Activated CD8-positive, alpha-beta memory T cell treated with anti-CD3 and anti-CD28 coated beads, Interleukin-2, amount 10 ng/mL, durations not matched to agents 7 days and 5 days (primary cell): ENCODE measurements around the gene AREG. TPM values are rescaled to one million over a fixed set of nuclear protein-coding genes. Genes with fewer than 3 reads are reported as not detected.

Source experiments
- ATAC-seq: fragments of 150-1000 bp; cut with Tn5 transposase; one replicate; pipeline ENCODE4 v1.10.0; 2021; ENCODE audit warnings: moderate library complexity
- CTCF ChIA-PET: fragments of 350-600 bp; sonication (Branson Sonifier 250); formaldehyde crosslinking; loops from one replicate; lab custom pipeline; 2021; ENCODE audit warnings: antibody characterized with exemption; lab: Charles Lee
- DNase-seq: peaks from one replicate; pipeline ENCODE4 v3.0.0-alpha.2; 2020
- H3K27ac Mint-ChIP-seq: one replicate; pipeline ENCODE4 v1.8.0; 2021; ENCODE audit warnings: mild to moderate bottlenecking, mixed read lengths
- H3K27me3 Mint-ChIP-seq: one replicate; pipeline ENCODE4 v1.8.0; 2021; ENCODE audit warnings: mixed read lengths
- H3K36me3 Mint-ChIP-seq: one replicate; pipeline ENCODE4 v1.8.0; 2021; ENCODE audit warnings: mild to moderate bottlenecking, mixed read lengths
- H3K4me1 Mint-ChIP-seq: one replicate; pipeline ENCODE4 v1.8.0; 2021; ENCODE audit warnings: mixed read lengths
- H3K4me3 Mint-ChIP-seq: one replicate; pipeline ENCODE4 v1.8.0; 2021; ENCODE audit warnings: mild to moderate bottlenecking, moderate library complexity, mixed read lengths
- H3K9me3 Mint-ChIP-seq: one replicate; pipeline ENCODE4 v1.8.0; 2022; ENCODE audit warnings: low read depth, mixed read lengths
- total RNA-seq, 2 experiments: library from RNA; stranded (reverse); gene quantifications; one replicate each; pipeline ENCODE4 v1.2.3, GENCODE V29; 2021

AREG gene
- total RNA-seq, 2 experiments from 2014 or later: 0.19 to 0.53 TPM

GRCh38 chr4:74456056-74456744, 11.3 kb downstream of the AREG start:
- CTCF ChIA-PET: no interaction called here
- Mint-ChIP-seq H3K27ac (no peak overlapping the region), H3K36me3 (no peaks in the 10 kb centered on the region), H3K27me3 (peaks cover 7% of the 10 kb centered on the region), H3K9me3 (no peaks in the 10 kb centered on the region), H3K4me3 (no peak overlapping the region), H3K4me1 (no peaks in the 10 kb centered on the region)
- DNase-seq (no peak), ATAC-seq (no peak)

GRCh38 chr4:74456849-74457395, 12.0 kb downstream of the AREG start:
- no peak overlapping the region for H3K4me3 Mint-ChIP-seq

GRCh38 chr4:74460833-74461232, 15.9 kb downstream of the AREG start:
- ATAC-seq: no peak
- Mint-ChIP-seq H3K27me3 (peaks cover 7% of the 10 kb centered on the region), H3K4me1 (no peaks in the 10 kb centered on the region), H3K27ac (no peak overlapping the region), H3K36me3 (no peaks in the 10 kb centered on the region), H3K4me3 (no peak overlapping the region), H3K9me3 (no peaks in the 10 kb centered on the region)
- CTCF ChIA-PET: no interaction called here
- no peak for DNase-seq

More at GRCh38 chr4:74456849-74457395, 12.0 kb downstream of the AREG start:
- Mint-ChIP-seq H3K9me3 (no peaks in the 10 kb centered on the region), H3K27me3 (peaks cover 7% of the 10 kb centered on the region), H3K4me1 (no peaks in the 10 kb centered on the region), H3K27ac (no peak overlapping the region), H3K36me3 (no peaks in the 10 kb centered on the region)
- ATAC-seq (no peak), DNase-seq (no peak)
- CTCF ChIA-PET: no interaction called here

GRCh38 chr4:74463123-74463522, 18.2 kb downstream of the AREG start:
- no peaks in the 10 kb centered on the region for H3K4me1 Mint-ChIP-seq
- no peaks in the 10 kb centered on the region for H3K9me3 Mint-ChIP-seq

GRCh38 chr4:74464291-74464690, 19.4 kb downstream of the AREG start:
- CTCF ChIA-PET: no interaction called here
- ATAC-seq: no peak
- Mint-ChIP-seq H3K27ac (no peak overlapping the region), H3K9me3 (no peaks in the 10 kb centered on the region), H3K4me1 (no peaks in the 10 kb centered on the region), H3K36me3 (no peaks in the 10 kb centered on the region), H3K27me3 (peaks cover 2% of the 10 kb centered on the region), H3K4me3 (no peak overlapping the region)
- no peak for DNase-seq

More at GRCh38 chr4:74463123-74463522, 18.2 kb downstream of the AREG start:
- Mint-ChIP-seq H3K36me3 (no peaks in the 10 kb centered on the region), H3K27ac (no peak overlapping the region), H3K27me3 (peaks cover 7% of the 10 kb centered on the region), H3K4me3 (no peak overlapping the region)
- DNase-seq: no peak
- CTCF ChIA-PET: no interaction called here
- no peak for ATAC-seq

- Mint-ChIP-seq H3K27me3 (peaks cover 1% of the 10 kb centered on the region), H3K27ac (no peak overlapping the region), H3K4me3 (no peak overlapping the region), H3K4me1 (no peaks in the 10 kb centered on the region), H3K36me3 (no peaks in the 10 kb centered on the region), H3K9me3 (no peaks in the 10 kb centered on the region)
- DNase-seq: no peak
- CTCF ChIA-PET: no interaction called here
- ATAC-seq: no peak
These were observed 21.3 kb downstream of the AREG start for GRCh38 chr4:74466242-74466641.

GRCh38 chr4:74471264-74471663, 26.3 kb downstream of the AREG start:
- H3K4me3 Mint-ChIP-seq: no peak overlapping the region
- no peaks in the 10 kb centered on the region for H3K36me3 Mint-ChIP-seq
- no peak for DNase-seq
- no peak for ATAC-seq
- CTCF ChIA-PET: no interaction called here
- no peaks in the 10 kb centered on the region for H3K4me1 Mint-ChIP-seq
- no peaks in the 10 kb centered on the region for H3K9me3 Mint-ChIP-seq
- H3K27me3 Mint-ChIP-seq: peaks cover 16% of the 10 kb centered on the region
- no peak overlapping the region for H3K27ac Mint-ChIP-seq

GRCh38 chr4:74473155-74473811, 28.3 kb downstream of the AREG start:
- Mint-ChIP-seq H3K4me1 (no peaks in the 10 kb centered on the region), H3K27me3 (peaks cover 20% of the 10 kb centered on the region), H3K4me3 (no peak overlapping the region), H3K27ac (no peak overlapping the region), H3K9me3 (no peaks in the 10 kb centered on the region), H3K36me3 (no peaks in the 10 kb centered on the region)
- CTCF ChIA-PET: no interaction called here
- DNase-seq: no peak
- no peak for ATAC-seq

GRCh38 chr4:74474345-74475090, 29.6 kb downstream of the AREG start:
- CTCF ChIA-PET: no interaction called here
- Mint-ChIP-seq H3K36me3 (no peaks in the 10 kb centered on the region), H3K4me1 (no peaks in the 10 kb centered on the region), H3K27ac (no peak overlapping the region), H3K4me3 (no peak overlapping the region), H3K9me3 (no peaks in the 10 kb centered on the region), H3K27me3 (peaks cover 20% of the 10 kb centered on the region)
- ATAC-seq: no peak
- no peak for DNase-seq

GRCh38 chr4:74475091-74475800, 30.3 kb downstream of the AREG start:
- Mint-ChIP-seq H3K27ac (no peak overlapping the region), H3K4me3 (no peak overlapping the region)
- CTCF ChIA-PET: no interaction called here

GRCh38 chr4:74475946-74476345, 31.0 kb downstream of the AREG start:
- H3K27ac Mint-ChIP-seq: no peak overlapping the region
- no peak overlapping the region for H3K4me3 Mint-ChIP-seq
- DNase-seq (no peak), ATAC-seq (no peak)
- no peaks in the 10 kb centered on the region for H3K36me3 Mint-ChIP-seq
- peaks cover 22% of the 10 kb centered on the region for H3K27me3 Mint-ChIP-seq
- H3K9me3 Mint-ChIP-seq: no peaks in the 10 kb centered on the region
- CTCF ChIA-PET: no interaction called here
- H3K4me1 Mint-ChIP-seq: no peaks in the 10 kb centered on the region

More at GRCh38 chr4:74475091-74475800, 30.3 kb downstream of the AREG start:
- DNase-seq (no peak), ATAC-seq (no peak)
- H3K36me3 Mint-ChIP-seq: no peaks in the 10 kb centered on the region
- H3K4me1 Mint-ChIP-seq: no peaks in the 10 kb centered on the region
- no peaks in the 10 kb centered on the region for H3K9me3 Mint-ChIP-seq
- H3K27me3 Mint-ChIP-seq: peaks cover 20% of the 10 kb centered on the region

- no peak overlapping the region for H3K4me3 Mint-ChIP-seq
- DNase-seq: no peak
- CTCF ChIA-PET: no interaction called here
- no peak overlapping the region for H3K27ac Mint-ChIP-seq
- no peak for ATAC-seq
- H3K27me3 Mint-ChIP-seq: peaks cover 15% of the 10 kb centered on the region
- H3K4me1 Mint-ChIP-seq: no peaks in the 10 kb centered on the region
- no peaks in the 10 kb centered on the region for H3K36me3 Mint-ChIP-seq
- H3K9me3 Mint-ChIP-seq: no peaks in the 10 kb centered on the region
These were observed 34.1 kb downstream of the AREG start for GRCh38 chr4:74479009-74479408.

- Mint-ChIP-seq H3K27ac (no peak overlapping the region), H3K4me3 (no peak overlapping the region), H3K27me3 (peaks cover 15% of the 10 kb centered on the region), H3K36me3 (no peaks in the 10 kb centered on the region), H3K4me1 (no peaks in the 10 kb centered on the region), H3K9me3 (no peaks in the 10 kb centered on the region)
- CTCF ChIA-PET: no interaction called here
- no peak for DNase-seq
- no peak for ATAC-seq
These were observed 35.3 kb downstream of the AREG start for GRCh38 chr4:74480267-74480666.
